Upper lobe of right lung (tissue), 1 donor: Measurements from ENCODE around the gene PADI1. TPM values are rescaled to one million over a fixed set of nuclear protein-coding genes. Genes with fewer than 3 reads are reported as not detected.

Experiments used
- ATAC-seq: fragments of 200-7000 bp; cut with Tn5 transposase; one replicate; pipeline ENCODE4 v1.9.1; 2020; ENCODE audit warnings: mild to moderate bottlenecking, moderate library complexity
- DNase-seq: peaks from one replicate; pipeline ENCODE4 v3.0.0-alpha.2; 2020
- H3K27ac ChIP-seq: fragments of 200-600 bp; one replicate; pipeline ENCODE4 v1.8.0; 2022
- H3K27me3 ChIP-seq: fragments of 200-600 bp; one replicate; pipeline ENCODE4 v1.8.0; 2022; ENCODE audit warnings: mild to moderate bottlenecking
- H3K36me3 ChIP-seq: fragments of 200-600 bp; one replicate; pipeline ENCODE4 v1.8.0; 2022
- H3K4me1 ChIP-seq: fragments of 200-600 bp; one replicate; pipeline ENCODE4 v1.8.0; 2022
- H3K4me3 ChIP-seq: fragments of 200-600 bp; one replicate; pipeline ENCODE4 v1.8.0; 2022; ENCODE audit warnings: mild to moderate bottlenecking
- H3K9me3 ChIP-seq: fragments of 200-600 bp; one replicate; pipeline ENCODE4 v1.8.0; 2022
- intact Hi-C: fragments of 100-400 bp; cut with DNase I; formaldehyde crosslinking; loops from one replicate; pipeline ENCODE4 v1.11.0; 2022
- total RNA-seq: library from RNA; stranded (reverse); fragmentation: NEBNext Ultra II Directional; extraction: Animal tissue kit (Norgen Biotek cat#: 25700); gene quantifications from one replicate; pipeline ENCODE4 v1.2.1, GENCODE V29; 2021
- TF ChIP-seq, protein P1 (sequence below): fragments of 200-600 bp; IDR thresholded peaks from one replicate; pipeline ENCODE4 v1.8.0; 2022; ENCODE audit warnings: antibody characterized with exemption
- donor health status: DM: no; HTN: yes; CAD: no; lungs with severe emphysema.

The PADI1 gene
- total RNA-seq, 1 donor from 2014 or later: not detected

DNA sequence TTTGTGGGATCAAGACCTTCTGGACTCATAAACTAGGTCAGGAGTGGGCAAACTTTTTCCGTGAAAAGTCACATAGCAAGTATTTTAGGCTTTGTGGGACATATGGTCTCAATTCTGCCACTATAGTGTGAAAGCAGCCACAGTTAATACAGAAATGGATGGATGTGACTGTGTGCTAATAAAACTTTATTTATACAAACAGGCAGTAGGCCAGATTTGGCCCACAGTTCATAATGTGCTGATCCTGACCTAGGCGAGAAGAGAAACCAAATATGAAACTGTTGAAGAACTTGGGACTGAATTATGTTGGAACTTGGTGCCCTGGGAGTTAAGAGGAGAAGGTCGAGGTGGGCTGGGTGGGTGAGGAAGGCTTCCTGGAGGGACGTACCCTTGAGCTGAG lies 61.0 kb downstream of the PADI1 start:
- Histone ChIP-seq H3K4me3 (no peak overlapping the region), H3K9me3 (no peaks in the 10 kb centered on the region), H3K36me3 (no peaks in the 10 kb centered on the region), H3K27ac (no peak overlapping the region), H3K27me3 (no peaks in the 10 kb centered on the region), H3K4me1 (no peaks in the 10 kb centered on the region)
- DNase-seq (no peak), ATAC-seq (no peak)
- intact Hi-C loops: no loop called here
- TF ChIP-seq, protein P1, sequence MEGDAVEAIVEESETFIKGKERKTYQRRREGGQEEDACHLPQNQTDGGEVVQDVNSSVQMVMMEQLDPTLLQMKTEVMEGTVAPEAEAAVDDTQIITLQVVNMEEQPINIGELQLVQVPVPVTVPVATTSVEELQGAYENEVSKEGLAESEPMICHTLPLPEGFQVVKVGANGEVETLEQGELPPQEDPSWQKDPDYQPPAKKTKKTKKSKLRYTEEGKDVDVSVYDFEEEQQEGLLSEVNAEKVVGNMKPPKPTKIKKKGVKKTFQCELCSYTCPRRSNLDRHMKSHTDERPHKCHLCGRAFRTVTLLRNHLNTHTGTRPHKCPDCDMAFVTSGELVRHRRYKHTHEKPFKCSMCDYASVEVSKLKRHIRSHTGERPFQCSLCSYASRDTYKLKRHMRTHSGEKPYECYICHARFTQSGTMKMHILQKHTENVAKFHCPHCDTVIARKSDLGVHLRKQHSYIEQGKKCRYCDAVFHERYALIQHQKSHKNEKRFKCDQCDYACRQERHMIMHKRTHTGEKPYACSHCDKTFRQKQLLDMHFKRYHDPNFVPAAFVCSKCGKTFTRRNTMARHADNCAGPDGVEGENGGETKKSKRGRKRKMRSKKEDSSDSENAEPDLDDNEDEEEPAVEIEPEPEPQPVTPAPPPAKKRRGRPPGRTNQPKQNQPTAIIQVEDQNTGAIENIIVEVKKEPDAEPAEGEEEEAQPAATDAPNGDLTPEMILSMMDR: no peak

DNA sequence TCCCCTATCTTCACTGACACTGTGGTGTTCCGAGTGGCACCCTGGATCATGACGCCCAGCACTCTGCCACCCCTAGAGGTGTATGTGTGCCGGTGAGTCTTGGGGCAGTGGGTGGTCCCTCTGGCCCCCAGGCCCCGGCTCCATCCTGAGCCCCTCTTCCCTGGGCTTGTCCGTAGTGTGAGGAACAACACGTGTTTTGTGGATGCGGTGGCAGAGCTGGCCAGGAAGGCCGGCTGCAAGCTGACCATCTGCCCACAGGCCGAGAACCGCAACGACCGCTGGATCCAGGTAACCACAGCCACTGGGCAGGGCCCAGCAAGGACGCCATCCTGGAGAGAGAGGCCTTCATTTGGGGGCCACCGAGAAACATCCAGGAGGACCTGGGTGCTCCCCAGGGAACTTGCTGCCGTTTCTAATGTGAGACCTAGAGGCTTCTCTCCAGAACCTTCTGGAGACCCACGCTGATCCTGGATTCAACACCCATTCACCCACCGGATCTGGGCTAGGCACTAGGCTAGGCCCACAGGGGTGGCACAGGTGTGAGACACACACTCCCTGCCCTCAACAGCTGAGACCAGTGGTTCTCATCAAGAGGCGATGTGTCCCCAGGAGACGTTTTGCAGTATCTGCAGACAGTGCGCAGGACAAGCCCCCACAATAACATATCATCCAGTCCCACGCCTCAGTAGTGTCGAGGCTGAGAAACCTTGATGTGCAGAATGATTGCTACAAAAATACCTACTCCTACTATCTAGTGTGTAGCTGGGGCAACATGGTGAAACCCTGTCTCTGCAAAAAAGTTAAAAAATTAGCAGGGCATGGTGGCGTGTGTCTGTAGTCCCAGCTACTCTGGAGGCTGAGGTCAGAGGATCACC lies 66.2 kb downstream of the PADI1 start:
- intact Hi-C loops: no loop called here
- H3K4me3 ChIP-seq: no peak overlapping the region
- H3K36me3 ChIP-seq: no peaks in the 10 kb centered on the region
- H3K27ac ChIP-seq: no peak overlapping the region
- ATAC-seq (no peak), DNase-seq (no peak)
- TF ChIP-seq, protein P1: no peak
- H3K27me3 ChIP-seq: no peaks in the 10 kb centered on the region
- no peaks in the 10 kb centered on the region for H3K4me1 ChIP-seq
- H3K9me3 ChIP-seq: no peaks in the 10 kb centered on the region

DNA sequence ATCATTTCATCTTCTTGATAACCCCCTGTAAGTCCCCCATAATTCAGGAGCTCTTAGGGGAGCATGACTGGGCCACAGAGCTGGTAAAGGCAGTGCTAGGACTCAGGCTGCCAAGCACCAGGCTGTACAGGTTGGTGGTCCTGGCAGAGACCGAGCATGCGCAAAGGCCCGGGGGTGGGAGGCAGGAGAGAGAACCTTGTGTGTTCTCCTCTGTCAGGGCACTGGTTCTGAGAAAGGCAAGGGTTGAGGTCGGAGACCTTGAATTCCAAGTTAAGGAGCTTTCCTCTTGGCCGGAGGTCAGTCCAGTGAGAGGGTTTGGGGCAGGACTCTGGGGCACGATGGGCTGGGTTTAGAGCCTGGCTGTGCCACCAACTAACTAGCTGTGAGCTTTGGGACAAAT lies 67.1 kb downstream of the PADI1 start:
- H3K4me1 ChIP-seq: no peaks in the 10 kb centered on the region
- no peaks in the 10 kb centered on the region for H3K36me3 ChIP-seq
- no peak for ATAC-seq
- TF ChIP-seq, protein P1: no peak
- H3K27me3 ChIP-seq: no peaks in the 10 kb centered on the region
- no peak overlapping the region for H3K27ac ChIP-seq
- no peak overlapping the region for H3K4me3 ChIP-seq
- intact Hi-C loops: no loop called here
- no peaks in the 10 kb centered on the region for H3K9me3 ChIP-seq
- no peak for DNase-seq

DNA sequence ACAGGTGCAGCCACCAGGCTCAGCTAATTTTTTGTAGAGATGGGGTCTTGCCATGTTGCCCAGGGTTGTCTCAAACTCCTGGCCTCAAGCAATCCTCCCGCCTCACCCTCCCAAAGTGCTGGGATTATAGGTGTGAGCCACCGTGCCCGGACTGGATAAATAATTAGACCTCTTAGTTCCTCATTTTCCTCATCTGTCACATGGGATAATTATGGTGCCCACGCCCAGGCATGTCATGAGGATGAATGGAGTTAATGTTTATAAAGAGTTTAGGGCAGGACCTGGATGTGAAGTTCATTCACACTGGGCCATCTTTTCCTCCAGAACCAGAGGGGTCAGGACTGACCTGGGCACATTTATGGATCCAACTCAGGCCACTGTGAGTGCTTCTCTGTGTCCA lies 67.7 kb downstream of the PADI1 start:
- intact Hi-C loops: no loop called here
- ATAC-seq (no peak), DNase-seq (no peak)
- no peak overlapping the region for H3K27ac ChIP-seq
- TF ChIP-seq, protein P1: no peak
- no peaks in the 10 kb centered on the region for H3K9me3 ChIP-seq
- H3K4me1 ChIP-seq: no peaks in the 10 kb centered on the region
- no peak overlapping the region for H3K4me3 ChIP-seq
- H3K36me3 ChIP-seq: no peaks in the 10 kb centered on the region
- peaks cover 4% of the 10 kb centered on the region for H3K27me3 ChIP-seq

DNA sequence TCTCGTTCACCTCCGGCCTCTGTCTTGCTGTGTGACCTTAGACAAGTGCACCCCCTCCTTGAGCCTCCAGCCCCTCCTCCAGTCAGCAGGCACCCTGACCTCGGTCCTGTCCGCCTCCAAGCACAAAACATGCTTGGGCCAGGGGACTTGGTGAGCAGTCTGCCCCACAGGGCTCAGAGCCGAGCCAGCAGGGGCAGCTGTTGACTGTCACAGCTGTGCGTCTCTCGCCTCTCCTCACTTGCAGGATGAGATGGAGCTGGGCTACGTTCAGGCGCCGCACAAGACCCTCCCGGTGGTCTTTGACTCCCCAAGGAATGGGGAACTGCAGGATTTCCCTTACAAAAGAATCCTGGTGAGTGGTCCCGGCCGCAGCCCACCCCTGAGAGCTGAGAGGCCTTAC lies 68.2 kb downstream of the PADI1 start:
- no peak for DNase-seq
- Histone ChIP-seq H3K27ac (no peak overlapping the region), H3K36me3 (no peaks in the 10 kb centered on the region), H3K4me3 (no peak overlapping the region), H3K27me3 (peaks cover 9% of the 10 kb centered on the region), H3K9me3 (no peaks in the 10 kb centered on the region), H3K4me1 (no peaks in the 10 kb centered on the region)
- TF ChIP-seq, protein P1: no peak
- intact Hi-C loops: no loop called here
- ATAC-seq: no peak
